Loucy (cell line): Measurements from ENCODE around the gene GIGYF2.

ENCODE experiments used
- H2AFZ ChIP-seq: fragments of 200-600 bp; sonication (generic); 2 replicates; pipeline ENCODE4 v1.6.0; 2016; ENCODE audit warnings: antibody characterized with exemption, mild to moderate bottlenecking, low read length, moderate library complexity
- H3F3A ChIP-seq: fragments of 200-600 bp; 2 replicates; pipeline ENCODE4 v1.6.0; 2016; ENCODE audit warnings: antibody characterized with exemption, low read depth, mild to moderate bottlenecking
- H3K27me3 ChIP-seq: fragments of 200-600 bp; sonication (generic); 2 replicates; pipeline ENCODE4 v1.6.1; 2014; ENCODE audit warnings: low read length, mild to moderate bottlenecking; ENCODE audit not compliant: insufficient read depth, poor library complexity, severe bottlenecking
- H3K36me3 ChIP-seq: fragments of 200-600 bp; sonication (generic); 2 replicates; pipeline ENCODE4 v1.6.1; 2016; ENCODE audit warnings: low read length; ENCODE audit not compliant: insufficient read depth
- H3K4me1 ChIP-seq: fragments of 200-600 bp; sonication (generic); 2 replicates; pipeline ENCODE4 v1.5.1; 2014; ENCODE audit warnings: low read length, mild to moderate bottlenecking; ENCODE audit not compliant: insufficient read depth, poor library complexity, severe bottlenecking
- H3K4me2 ChIP-seq: fragments of 200-600 bp; sonication (generic); 2 replicates; pipeline ENCODE4 v1.6.0; 2014; ENCODE audit warnings: antibody characterized with exemption, low read length, low read depth, mild to moderate bottlenecking; ENCODE audit not compliant: poor library complexity, severe bottlenecking
- H3K4me3 ChIP-seq: fragments of 200-600 bp; sonication (generic); 2 replicates; pipeline ENCODE4 v1.5.1; 2014; ENCODE audit warnings: low read length, mild to moderate bottlenecking, mixed read lengths; ENCODE audit not compliant: poor library complexity, severe bottlenecking
- H3K79me2 ChIP-seq: fragments of 200-600 bp; sonication (generic); 2 replicates; pipeline ENCODE4 v1.6.1; 2014; ENCODE audit warnings: low read length; ENCODE audit not compliant: insufficient read depth
- H3K9ac ChIP-seq: fragments of 200-600 bp; sonication (generic); 2 replicates; pipeline ENCODE4 v1.6.0; 2014; ENCODE audit warnings: mild to moderate bottlenecking, low read depth, low read length, moderate library complexity; ENCODE audit not compliant: poor library complexity, severe bottlenecking
- H3K9me2 ChIP-seq: fragments of 200-600 bp; sonication (generic); replicated peaks from 2 replicates; pipeline ENCODE4 v1.6.1; 2016; ENCODE audit warnings: low read depth, low read length, mixed read lengths
- H3K9me3 ChIP-seq: fragments of 200-600 bp; sonication (generic); 2 replicates; pipeline ENCODE4 v1.6.1; 2014; ENCODE audit warnings: mild to moderate bottlenecking, antibody characterized with exemption, low read length, low read depth; ENCODE audit not compliant: insufficient read depth
- H4K20me1 ChIP-seq: fragments of 200-600 bp; sonication (generic); 2 replicates; pipeline ENCODE4 v1.6.0; 2014; ENCODE audit warnings: antibody characterized with exemption, low read length, mild to moderate bottlenecking; ENCODE audit not compliant: insufficient read depth, poor library complexity, severe bottlenecking
- CTCF ChIP-seq: fragments of 200-600 bp; sonication (generic); conservative IDR thresholded peaks from 2 replicates; pipeline ENCODE4 v1.5.1; 2014; ENCODE audit warnings: mild to moderate bottlenecking, antibody characterized with exemption, low read length
- EZH2phosphoT487 ChIP-seq: fragments of 200-600 bp; IDR thresholded peaks from 2 replicates; pipeline ENCODE4 v1.6.1; 2018; ENCODE audit warnings: antibody characterized with exemption, mild to moderate bottlenecking, moderate library complexity, borderline replicate concordance

GIGYF2 gene

GRCh38 chr2:232800166-232800565, 103.0 kb downstream of the GIGYF2 start:
- no peak overlapping the region for H2AFZ ChIP-seq
- no peaks in the 10 kb centered on the region for H3K4me1 ChIP-seq
- TF ChIP-seq EZH2phosphoT487, result no peak
- TF ChIP-seq CTCF, result no peak
- H3F3A ChIP-seq, result no peaks in the 10 kb centered on the region
- H3K9ac ChIP-seq, result no peak overlapping the region
- H3K27me3 ChIP-seq, result no peaks in the 10 kb centered on the region
- H3K4me2 ChIP-seq, result no peak overlapping the region
- H3K79me2 ChIP-seq, result no peaks in the 10 kb centered on the region
- no peaks in the 10 kb centered on the region for H4K20me1 ChIP-seq
- H3K9me2 ChIP-seq, result no peaks in the 10 kb centered on the region
- no peaks in the 10 kb centered on the region for H3K9me3 ChIP-seq
- peaks cover 49% of the 10 kb centered on the region; the same call in 1 of the 2 replicates for H3K36me3 ChIP-seq
- H3K4me3 ChIP-seq, result no peak overlapping the region

- peaks cover 41% of the 10 kb centered on the region; the same call in 1 of the 2 replicates for H3K36me3 ChIP-seq
Observed at GRCh38 chr2:232802091-232802490, 105.0 kb downstream of the GIGYF2 start.

GRCh38 chr2:232809349-232810124, 112.4 kb downstream of the GIGYF2 start:
- H4K20me1 ChIP-seq, result peaks cover 3% of the 10 kb centered on the region
- no peaks in the 10 kb centered on the region for H3K4me1 ChIP-seq
- H3K9me2 ChIP-seq, result no peaks in the 10 kb centered on the region
- no peak overlapping the region for H3K4me3 ChIP-seq
- no peak overlapping the region for H3K9ac ChIP-seq
- H3K79me2 ChIP-seq, result no peaks in the 10 kb centered on the region
- peaks cover 69% of the 10 kb centered on the region for H3K36me3 ChIP-seq
- H3K9me3 ChIP-seq, result no peaks in the 10 kb centered on the region
- H3K27me3 ChIP-seq, result no peaks in the 10 kb centered on the region
- no peak overlapping the region for H2AFZ ChIP-seq
- no peaks in the 10 kb centered on the region for H3F3A ChIP-seq
- no peak overlapping the region for H3K4me2 ChIP-seq
- TF ChIP-seq EZH2phosphoT487 (no peak), CTCF (peak; percentile 58)

More at GRCh38 chr2:232802091-232802490, 105.0 kb downstream of the GIGYF2 start:
- no peak overlapping the region for H3K9ac ChIP-seq
- no peak for TF ChIP-seq EZH2phosphoT487
- TF ChIP-seq CTCF, result no peak
- no peak overlapping the region for H3K4me3 ChIP-seq
- no peaks in the 10 kb centered on the region for H3K4me1 ChIP-seq
- no peaks in the 10 kb centered on the region for H3K9me3 ChIP-seq
- H3K4me2 ChIP-seq, result no peak overlapping the region
- no peaks in the 10 kb centered on the region for H3K27me3 ChIP-seq
- H4K20me1 ChIP-seq, result peaks cover 3% of the 10 kb centered on the region
- H3K79me2 ChIP-seq, result no peaks in the 10 kb centered on the region
- no peaks in the 10 kb centered on the region for H3F3A ChIP-seq
- no peaks in the 10 kb centered on the region for H3K9me2 ChIP-seq
- H2AFZ ChIP-seq, result no peak overlapping the region
